Right lobe of liver (tissue), 6 donors: ENCODE measurements around the gene SPATA46. TPM values are rescaled to one million over a fixed set of nuclear protein-coding genes. Genes with fewer than 3 reads are reported as not detected.

ENCODE experiments used
- ATAC-seq, 4 donors: fragments of 200-7000 bp; cut with Tn5 transposase; one replicate each; pipeline ENCODE4 v1.9.1; 2020; ENCODE audit warnings: mild to moderate bottlenecking in 4 of 4, moderate library complexity in 4 of 4
- DNase-seq, 3 donors: peaks; one replicate each; pipeline ENCODE4 v3.0.0-alpha.2; 2020
- H3K27ac ChIP-seq, 3 donors: fragments of 200-600 bp; one replicate each; pipeline ENCODE4 v1.8.0; 2022
- H3K27me3 ChIP-seq, 2 donors: fragments of 200-600 bp; one replicate each; pipeline ENCODE4 v1.8.0; 2022
- H3K36me3 ChIP-seq, 4 donors: fragments of 200-600 bp; sonication (generic) in 1 of 4; one replicate each; pipeline versions ENCODE4 v1.5.1 to v1.8.0; 2017 to 2022; ENCODE audit warnings: control low read depth in 1 of 4
- H3K4me1 ChIP-seq, 4 donors: fragments of 200-600 bp; sonication (generic) in 1 of 4; one replicate each; pipeline versions ENCODE4 v1.5.1 to v1.8.0; 2017 to 2022; ENCODE audit warnings: control low read depth in 1 of 4
- H3K4me3 ChIP-seq, 3 donors: fragments of 200-600 bp; one replicate each; pipeline ENCODE4 v1.8.0; 2022
- H3K9me3 ChIP-seq, 4 donors: fragments of 200-600 bp; sonication (generic) in 1 of 4; one replicate each; pipeline versions ENCODE4 v1.5.1 to v1.8.0; 2017 to 2022; ENCODE audit warnings: control low read depth in 1 of 4
- POLR2A ChIP-seq: fragments of 450-650 bp; IDR thresholded peaks from one replicate; pipeline ENCODE4 v1.6.1; 2017; ENCODE audit warnings: antibody characterized with exemption, mild to moderate bottlenecking
- WGBS: methylation state at CpG from one replicate; pipeline ENCODE4 v1.1.6; 2018; ENCODE audit warnings: low coverage, low lambda C conversion rate; ENCODE audit not compliant: insufficient coverage; ENCODE audit errors: missing lambda C conversion rate; 5-methylcytosine and 5-hydroxymethylcytosine counted together
- intact Hi-C, 2 donors: fragments of 100-400 bp; cut with DNase I; formaldehyde crosslinking; loops; one replicate each; pipeline versions ENCODE4 v1.11.2 to v1.14.1; 2022
- microRNA counts: library from miRNA; unstranded; fragments of <30 nt; microRNA quantifications from one replicate; lab custom pipeline; 2016
- microRNA-seq, 2 donors: library from miRNA; unstranded; fragments of <30 nt; microRNA quantifications; one replicate each; pipeline ENCODE4, GENCODE V29; 2019 to 2020
- small RNA-seq, 2 experiments: library from RNA; depleted of rRNA; stranded (forward); fragments of <200 nt; gene quantifications; one replicate each; pipeline ENCODE3, GENCODE V24; 2016
- total RNA-seq, 6 experiments: library from RNA; depleted of rRNA in 2 of 6; stranded (reverse); fragments of >200 nt in 2 of 6; fragmentation: NEBNext Ultra II Directional in 3 of 6; extraction: Animal tissue kit (Norgen Biotek cat#: 25700) in 3 of 6; gene quantifications; one replicate each; pipeline versions ENCODE4 v1.1.0 to v1.2.4, GENCODE V29; 2016 to 2023
- TF ChIP-seq, protein P1 (sequence below), 4 donors: fragments of 200-600 bp in 3 of 4; fragments of 450-650 bp in 1 of 4; IDR thresholded peaks; one replicate each; pipeline versions ENCODE4 v1.5.1 to v1.8.0; 2016 to 2022; ENCODE audit warnings: antibody characterized with exemption in 4 of 4, mild to moderate bottlenecking in 2 of 4
- donor health status: DM: no; HTN: yes; CAD: no.
- donor health status: DM: no; HTN: no; CAD: no.
- donor health status: DM: no; HTN: no; CAD: no.
- donor health status: DM: no; HTN: yes; CAD: no.
- donor health status: DM: no; HTN: yes; CAD: no.

The SPATA46 gene
- total RNA-seq, 6 experiments from 2014 or later = not detected

DNA sequence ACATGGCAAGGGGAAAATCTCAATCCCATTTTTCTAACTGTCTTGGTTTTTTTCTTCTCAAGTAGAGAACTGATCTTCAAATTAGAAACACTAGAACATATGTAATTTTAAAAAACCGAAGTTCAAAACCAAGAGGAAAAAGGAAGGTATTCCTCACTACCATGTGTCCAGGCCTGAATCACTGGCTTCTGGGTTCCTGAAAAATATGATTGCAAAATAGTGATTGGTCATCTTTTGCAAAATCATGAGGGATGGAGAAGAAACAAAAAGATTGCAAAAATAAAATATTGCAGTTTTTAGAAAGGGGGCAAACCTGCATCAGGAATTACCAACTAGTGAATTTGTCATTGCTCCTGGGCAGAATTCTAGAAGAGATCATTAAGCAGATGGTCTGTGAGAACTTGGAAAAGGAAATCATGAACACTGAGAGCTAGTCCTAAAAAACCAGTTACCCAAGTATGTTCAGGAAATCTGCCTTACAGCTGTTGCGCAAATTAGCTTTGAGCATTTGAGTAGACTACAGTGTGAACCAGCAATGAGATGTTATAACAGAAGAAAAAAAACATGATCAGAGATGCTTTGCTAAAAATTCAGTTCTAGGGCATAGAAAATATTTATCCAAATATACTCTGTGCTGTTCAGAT lies 49.4 kb downstream of the SPATA46 start:
- no peak overlapping the region for H3K27ac ChIP-seq

DNA sequence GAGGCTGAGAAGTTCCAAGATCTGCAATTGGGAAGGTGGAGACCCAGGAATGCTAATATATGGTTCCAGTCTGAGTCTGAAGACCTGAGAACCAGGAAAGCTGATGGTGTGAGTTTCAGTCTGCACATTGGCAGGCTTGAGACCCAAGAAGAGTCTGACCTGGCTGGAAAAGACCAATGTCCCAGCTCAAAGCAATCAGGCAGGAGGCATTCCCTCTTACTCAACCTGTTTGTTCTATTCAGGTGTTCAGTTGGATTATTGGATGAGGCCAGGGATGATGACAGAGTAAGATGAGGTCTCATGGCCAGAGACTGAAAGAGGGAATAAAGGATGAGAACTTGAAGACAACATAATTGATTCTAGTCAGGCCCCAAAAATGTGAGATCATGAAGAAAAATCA lies 50.1 kb downstream of the SPATA46 start:
- ATAC-seq = peak; percentile 32 to 80 (median 50)
- DNase-seq = no peak
- Histone ChIP-seq H3K9me3 (no peaks in the 10 kb centered on the region), H3K36me3 (no peaks in the 10 kb centered on the region), H3K4me3 (no peak overlapping the region), H3K27me3 (no peaks in the 10 kb centered on the region), H3K27ac (no peak overlapping the region), H3K4me1 (no peaks in the 10 kb centered on the region)
- intact Hi-C loops = no loop called here
- no peak for TF ChIP-seq POLR2A
- TF ChIP-seq, protein P1, sequence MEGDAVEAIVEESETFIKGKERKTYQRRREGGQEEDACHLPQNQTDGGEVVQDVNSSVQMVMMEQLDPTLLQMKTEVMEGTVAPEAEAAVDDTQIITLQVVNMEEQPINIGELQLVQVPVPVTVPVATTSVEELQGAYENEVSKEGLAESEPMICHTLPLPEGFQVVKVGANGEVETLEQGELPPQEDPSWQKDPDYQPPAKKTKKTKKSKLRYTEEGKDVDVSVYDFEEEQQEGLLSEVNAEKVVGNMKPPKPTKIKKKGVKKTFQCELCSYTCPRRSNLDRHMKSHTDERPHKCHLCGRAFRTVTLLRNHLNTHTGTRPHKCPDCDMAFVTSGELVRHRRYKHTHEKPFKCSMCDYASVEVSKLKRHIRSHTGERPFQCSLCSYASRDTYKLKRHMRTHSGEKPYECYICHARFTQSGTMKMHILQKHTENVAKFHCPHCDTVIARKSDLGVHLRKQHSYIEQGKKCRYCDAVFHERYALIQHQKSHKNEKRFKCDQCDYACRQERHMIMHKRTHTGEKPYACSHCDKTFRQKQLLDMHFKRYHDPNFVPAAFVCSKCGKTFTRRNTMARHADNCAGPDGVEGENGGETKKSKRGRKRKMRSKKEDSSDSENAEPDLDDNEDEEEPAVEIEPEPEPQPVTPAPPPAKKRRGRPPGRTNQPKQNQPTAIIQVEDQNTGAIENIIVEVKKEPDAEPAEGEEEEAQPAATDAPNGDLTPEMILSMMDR (IDR thresholded peaks at IDR 0.05) = no peak

More for the DNA sequence above, 49.4 kb downstream of the SPATA46 start:
- H3K9me3 ChIP-seq = no peaks in the 10 kb centered on the region
- intact Hi-C loops = no loop called here
- ATAC-seq (peak in 1 of 4 donors; percentile 39), DNase-seq (no peak)
- 73% methylated on average over 2 of the region's 2 CpGs for WGBS
- no peak overlapping the region for H3K4me3 ChIP-seq
- H3K27me3 ChIP-seq = no peaks in the 10 kb centered on the region
- H3K36me3 ChIP-seq = no peaks in the 10 kb centered on the region
- no peak for TF ChIP-seq POLR2A
- TF ChIP-seq, protein P1 (IDR thresholded peaks at IDR 0.05) = no peak
- no peaks in the 10 kb centered on the region for H3K4me1 ChIP-seq

DNA sequence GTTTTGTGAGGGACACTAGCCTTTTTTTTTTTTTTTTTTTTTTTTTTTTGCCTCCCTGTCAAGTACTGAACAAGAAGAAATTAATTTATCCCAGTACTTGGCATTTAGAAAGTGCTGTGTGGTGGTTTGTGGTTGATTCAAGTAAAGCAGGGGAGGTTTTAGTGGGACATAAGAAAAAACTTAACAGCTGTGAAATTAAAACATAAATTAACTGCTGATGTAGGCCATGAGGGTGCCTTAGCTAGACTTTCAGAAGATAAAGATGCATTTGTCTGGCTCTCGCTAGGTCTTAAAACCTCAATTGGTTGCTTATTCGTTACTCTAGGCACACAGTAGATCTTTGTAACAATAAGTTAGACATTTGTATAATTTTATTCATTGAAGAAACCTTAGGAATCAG lies 52.3 kb downstream of the SPATA46 start:
- Histone ChIP-seq H3K36me3 (no peaks in the 10 kb centered on the region), H3K4me3 (no peak overlapping the region), H3K27me3 (no peaks in the 10 kb centered on the region), H3K27ac (no peak overlapping the region), H3K9me3 (no peaks in the 10 kb centered on the region), H3K4me1 (no peaks in the 10 kb centered on the region)
- intact Hi-C loops = no loop called here
- 76% methylated on average over 2 of the region's 2 CpGs for WGBS
- ATAC-seq (no peak), DNase-seq (no peak)
- TF ChIP-seq, protein P1 (IDR thresholded peaks at IDR 0.05) = no peak
- TF ChIP-seq POLR2A = no peak

MicroRNA genes within 50 kb of the gene (microRNA counts, 767-probe panel; counts per million panel counts)
- microRNA hsa-miR-556-3p (lab: Ali Mortazavi, UCI) = 237 counts per million
- microRNA hsa-miR-556-5p (lab: Ali Mortazavi, UCI) = 237 counts per million

Small RNAs within 50 kb of the gene (microRNA-seq; reads per million reads assigned to microRNA genes)
- gene MIR556 = 93.1 to 120 reads per million in 2 donors

Small RNAs within 50 kb of the gene (small RNA-seq; reads per million reads assigned to genes)
- gene MIR556 (0.10 to 0.52 reads per million in 2 experiments), gene RNA5SP61 (0 reads per million in 2 experiments)

Other genes with a start within 250 kb of the SPATA46 start
- 10 to 100 TPM in 5 of 6 experiments, 1 to 10 TPM in 1; 6.5 to 45.3 (median 28.4) TPM for gene C1orf226, start 4.9 kb upstream of the SPATA46 start, total RNA-seq
- gene SH2D1B, start 35.3 kb upstream of the SPATA46 start, total RNA-seq = under 1 TPM in 3 of 6 experiments, not detected in 3; 0.17 to 0.60 (median 0.31) TPM
- 10 to 100 TPM; 28.8 to 51.6 (median 38.4) TPM for gene UHMK1, start 121.0 kb upstream of the SPATA46 start, total RNA-seq
- 100 to 1,000 TPM in 1 of 6 experiments, 10 to 100 TPM in 5; 41.9 to 108 (median 51.1) TPM for gene UAP1, start 184.9 kb upstream of the SPATA46 start, total RNA-seq